GM18498 (cell line): Measurements from ENCODE around the gene CEP131.
"Not testable (repeated sequence)": the region's sequence is repeated elsewhere in the genome, so short reads cannot be mapped to it uniquely, and the experiment has no call there.

Experiments used
- ATAC-seq: cut with Tn5 transposase; IDR thresholded peaks from one replicate; pipeline ENCODE4 v1.9.1; 2021; ENCODE audit warnings: mild to moderate bottlenecking, moderate library complexity; ENCODE audit not compliant: unreplicated experiment

CEP131 gene

DNA sequence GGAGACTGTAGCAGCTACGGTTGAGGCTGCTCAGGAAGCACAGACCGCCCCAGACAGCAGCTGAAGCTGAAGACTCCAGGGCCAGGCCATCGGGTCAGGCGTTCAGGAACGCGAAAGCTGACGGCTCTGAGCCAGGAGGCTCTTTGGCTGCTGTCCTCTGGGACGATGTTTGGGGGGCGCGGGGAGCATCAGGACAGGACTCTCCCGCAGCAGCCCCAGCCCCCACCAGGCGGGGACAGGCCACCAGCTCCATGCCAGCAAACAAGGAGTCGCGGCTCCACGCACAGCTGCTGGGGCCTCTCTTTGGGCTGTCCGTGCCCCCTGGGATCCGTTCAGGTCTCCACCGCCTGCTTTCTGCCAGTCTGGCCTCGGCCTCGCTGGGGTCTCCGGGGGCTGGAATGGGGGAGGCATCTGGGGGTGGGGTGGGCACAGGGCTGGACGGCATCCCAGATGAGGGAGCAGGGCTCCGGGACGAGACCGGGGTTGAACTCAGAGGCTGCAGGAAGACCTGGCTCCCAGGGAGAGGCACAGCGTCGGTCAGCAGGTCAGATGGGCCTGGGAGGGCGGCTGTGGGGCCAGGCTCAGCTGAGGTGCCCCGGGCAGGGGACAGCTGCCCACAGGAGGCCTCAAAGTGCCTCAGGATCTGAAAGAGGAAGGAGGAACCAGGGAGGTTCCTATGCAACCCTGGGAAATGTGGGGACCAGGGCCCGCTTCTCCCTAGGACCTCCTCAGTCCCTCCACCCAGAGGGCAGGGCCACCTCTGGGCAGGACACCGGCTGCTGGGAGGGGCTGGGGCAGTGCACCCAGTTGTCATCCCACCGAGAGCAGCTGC lies 6.3 kb upstream of the CEP131 start:
- no peak for ATAC-seq

DNA sequence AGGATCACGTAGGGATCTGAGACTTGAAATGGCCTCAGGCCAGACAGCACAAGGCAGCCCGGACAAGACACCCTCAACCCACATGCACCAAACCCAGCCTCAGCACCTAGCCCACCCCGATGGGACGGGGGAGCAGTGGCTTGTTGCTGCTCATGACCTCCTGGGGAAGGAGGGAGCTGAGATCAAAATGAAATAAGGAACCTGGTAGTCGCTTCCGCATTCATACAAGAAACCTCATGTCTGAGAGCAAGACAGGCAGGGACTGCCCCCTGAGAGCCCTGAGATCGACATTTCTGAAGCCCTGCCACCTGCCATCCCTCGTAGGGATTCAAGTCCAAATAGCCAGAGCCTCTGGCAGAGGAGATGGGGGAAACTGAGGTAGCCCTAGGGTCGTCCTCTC lies 5.7 kb upstream of the CEP131 start:
- ATAC-seq, result no peak

DNA sequence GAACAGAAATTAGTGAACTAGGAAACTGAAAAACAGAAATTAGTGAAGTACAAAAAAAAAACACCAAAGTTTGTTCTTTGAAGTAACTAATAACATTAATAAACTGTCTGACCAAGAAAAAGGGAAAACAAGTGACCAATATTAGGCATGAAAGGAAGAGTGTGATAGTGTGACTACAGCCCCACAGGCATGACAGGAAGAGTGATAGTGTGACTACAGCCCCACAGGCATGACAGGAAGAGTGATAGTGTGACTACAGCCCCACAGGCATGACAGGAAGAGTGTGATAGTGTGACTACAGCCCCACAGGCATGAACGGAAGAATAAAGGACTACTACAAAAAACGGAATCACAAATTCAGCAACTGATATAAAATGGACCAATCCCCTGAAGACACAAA lies 4.9 kb upstream of the CEP131 start:
- ATAC-seq, result not testable (repeated sequence)

DNA sequence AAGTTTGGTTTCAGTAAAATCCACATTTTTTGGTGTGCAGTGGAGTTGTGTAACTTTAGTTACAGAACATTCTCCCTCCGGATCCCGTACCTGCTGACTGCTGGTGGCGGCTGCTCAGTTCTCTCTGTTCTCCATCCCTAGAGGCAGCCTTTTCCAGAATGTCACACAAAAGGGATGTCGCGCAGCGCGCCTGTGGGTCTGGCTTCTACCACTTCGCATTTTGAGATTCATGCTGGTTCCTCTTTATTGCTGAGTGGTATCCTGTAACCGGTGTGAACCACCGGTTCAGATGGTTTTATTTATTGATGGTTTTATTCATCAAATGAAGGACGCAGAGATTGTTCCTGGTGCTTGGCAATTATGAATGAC lies 981 bp upstream of the CEP131 start:
- ATAC-seq, result no peak

DNA sequence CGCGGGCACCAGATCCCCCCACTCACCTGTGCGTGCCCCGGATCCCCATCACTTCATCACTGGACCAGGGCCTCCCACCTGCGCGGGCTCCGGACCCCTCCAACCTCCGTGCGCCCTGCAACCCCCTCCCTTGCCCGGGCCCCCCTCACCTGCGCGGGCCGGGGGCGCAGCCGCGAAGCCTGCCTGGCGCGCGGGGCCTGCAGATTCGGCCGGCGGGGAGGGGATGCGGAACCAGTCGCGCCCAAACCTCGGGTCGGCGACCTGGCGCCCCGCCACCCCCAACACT lies 202 bp downstream of the CEP131 start:
- ATAC-seq, result no peak

DNA sequence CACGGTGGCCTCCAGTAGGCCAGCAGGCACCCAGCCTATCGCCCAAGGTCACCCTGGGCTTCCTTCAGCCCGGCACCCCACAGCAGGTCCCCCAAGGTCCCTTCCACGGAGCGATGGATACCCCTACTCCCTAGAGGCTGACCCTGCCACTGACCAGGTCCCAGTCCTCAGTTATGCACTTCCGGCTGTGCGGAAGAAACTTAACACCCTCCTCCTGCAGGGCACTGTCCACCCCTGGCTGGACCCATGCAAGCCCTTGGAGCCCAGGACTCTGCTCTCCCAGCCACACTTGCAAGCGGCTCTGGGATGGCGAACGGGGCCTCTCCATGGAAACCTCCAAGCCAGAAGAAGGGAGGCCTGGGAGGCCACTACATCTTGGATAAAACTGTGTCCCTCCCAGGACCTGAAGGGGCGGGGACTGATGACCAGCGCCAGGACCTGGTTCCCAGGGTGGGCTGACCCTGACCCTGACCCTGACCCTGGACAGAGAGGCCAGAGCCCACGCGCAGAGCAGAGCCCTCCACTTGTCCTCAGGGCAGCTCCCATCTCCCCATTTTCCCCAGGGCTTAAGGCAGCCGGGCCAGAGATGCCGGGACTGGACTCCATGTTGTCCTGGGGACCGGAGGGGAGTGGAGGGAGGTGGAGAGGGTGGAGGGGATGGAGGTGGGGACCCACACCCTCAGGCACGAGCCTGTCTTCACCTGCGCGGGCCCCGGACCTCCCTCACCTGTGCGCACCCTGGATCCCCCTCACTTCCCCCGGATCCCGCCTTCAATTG lies 734 bp downstream of the CEP131 start:
- ATAC-seq, result no peak

DNA sequence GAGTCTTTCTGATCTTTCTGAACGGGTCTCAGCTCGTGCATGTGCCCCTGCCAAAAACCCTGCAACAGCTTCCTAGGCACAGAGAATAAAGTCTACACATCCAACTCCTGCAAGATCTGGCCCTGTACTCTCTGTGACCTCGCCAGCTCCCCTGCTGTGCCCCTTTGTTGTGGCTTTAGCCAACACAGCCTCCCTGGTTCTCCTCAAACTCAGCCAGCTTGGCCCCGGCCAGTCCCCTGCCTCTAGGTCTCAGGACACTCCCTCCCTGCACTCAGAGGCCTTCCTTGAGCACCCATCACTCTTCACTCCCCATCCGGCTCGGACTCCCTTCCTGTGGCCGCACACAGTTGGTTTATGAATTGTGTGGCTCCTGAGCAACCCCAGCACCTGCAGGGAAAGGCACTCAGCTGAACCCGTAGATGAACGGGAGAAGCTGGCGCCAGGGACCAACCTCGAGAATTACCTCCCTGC lies 1.4 kb downstream of the CEP131 start:
- ATAC-seq, result no peak

DNA sequence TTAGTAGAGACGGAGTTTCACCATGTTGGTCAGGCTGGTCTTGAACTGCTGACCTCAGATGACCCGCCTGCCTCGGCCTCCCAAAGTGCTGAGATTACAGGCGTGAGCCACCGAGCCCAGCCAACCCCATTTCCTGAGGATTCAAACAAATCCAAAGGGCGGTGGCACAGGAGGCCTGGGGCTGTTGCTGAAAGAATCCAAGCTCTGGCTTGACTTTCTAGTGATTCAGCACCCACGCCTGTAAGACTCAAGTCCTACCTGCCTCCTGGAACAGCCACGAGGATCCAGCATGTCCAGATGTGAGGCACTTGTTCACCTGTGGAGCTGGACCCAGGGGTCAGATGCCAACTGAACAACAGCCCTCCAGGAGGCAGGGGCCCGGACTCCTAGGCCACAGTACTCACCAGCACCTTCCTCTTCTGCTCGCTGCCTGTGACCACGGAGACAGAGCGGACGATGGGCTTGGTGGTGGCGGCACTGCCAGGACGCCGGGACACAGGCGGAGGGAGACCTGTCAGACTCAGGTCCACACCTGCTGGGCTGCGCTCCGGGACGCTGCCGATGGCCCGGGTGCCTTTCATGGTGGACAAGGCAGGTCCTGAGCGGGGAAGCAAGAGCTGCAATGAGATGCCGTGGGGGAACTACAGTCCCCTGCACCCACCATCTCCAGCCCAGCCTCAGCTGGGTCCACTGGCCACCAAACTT lies 3.1 kb downstream of the CEP131 start:
- ATAC-seq, result no peak

DNA sequence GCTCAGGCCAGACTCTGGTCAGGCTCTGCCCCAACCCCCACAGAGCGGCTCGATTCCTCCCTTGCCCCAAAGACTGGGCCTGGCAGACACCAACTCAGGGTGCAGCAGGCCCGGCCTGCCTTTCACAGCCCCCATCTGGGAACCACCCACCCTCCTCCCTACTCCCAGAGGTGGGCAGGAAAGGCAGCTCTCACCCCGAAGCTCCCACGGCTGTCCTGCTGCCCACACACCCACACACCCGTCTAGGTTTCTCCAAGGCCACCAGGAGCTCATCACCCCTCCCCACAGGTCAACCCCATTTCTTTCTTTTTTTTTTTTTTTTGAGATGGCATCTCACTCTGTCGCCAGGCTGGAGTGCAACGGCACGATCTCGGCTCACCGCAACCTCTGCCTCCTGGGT lies 3.8 kb downstream of the CEP131 start:
- no peak for ATAC-seq

DNA sequence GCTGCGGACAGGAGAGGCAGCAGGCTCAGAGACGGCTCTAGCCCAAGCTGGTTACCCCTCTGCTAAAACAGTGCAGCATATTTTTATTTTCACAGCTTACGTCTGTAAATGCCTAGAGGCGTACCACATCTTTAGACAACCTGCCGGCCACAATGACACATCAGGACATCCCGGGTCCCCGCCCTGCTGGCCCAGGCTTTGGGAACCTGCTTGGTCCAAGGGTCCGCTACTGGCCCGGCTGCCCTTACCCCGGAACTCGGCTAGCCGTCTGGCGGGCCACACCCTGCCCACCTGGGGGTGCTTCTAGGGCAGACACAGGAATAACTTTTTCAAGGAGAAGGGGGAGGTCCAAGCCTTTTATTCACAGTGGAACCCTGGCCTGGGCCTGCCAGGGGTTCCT lies 4.3 kb downstream of the CEP131 start:
- no peak for ATAC-seq

DNA sequence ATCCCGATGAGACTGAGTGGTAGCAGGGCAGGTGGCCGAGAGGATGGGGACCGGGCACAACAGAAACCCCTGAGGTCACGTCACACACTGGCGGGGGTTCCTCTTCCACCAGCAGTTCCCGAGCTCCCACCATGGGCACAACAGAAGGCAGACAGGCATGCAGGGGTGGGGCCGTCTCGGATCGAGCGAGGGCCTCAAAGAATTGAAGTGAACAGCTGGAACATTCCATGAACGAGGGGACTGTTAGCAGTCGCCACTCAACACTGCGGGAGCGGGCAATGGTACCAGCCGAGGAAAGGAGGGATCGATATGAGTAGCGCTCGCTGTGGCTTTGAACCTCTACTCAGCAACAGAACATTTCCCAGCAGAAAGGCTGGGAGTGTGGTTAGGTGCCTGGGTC lies 5.3 kb downstream of the CEP131 start:
- ATAC-seq, result no peak

DNA sequence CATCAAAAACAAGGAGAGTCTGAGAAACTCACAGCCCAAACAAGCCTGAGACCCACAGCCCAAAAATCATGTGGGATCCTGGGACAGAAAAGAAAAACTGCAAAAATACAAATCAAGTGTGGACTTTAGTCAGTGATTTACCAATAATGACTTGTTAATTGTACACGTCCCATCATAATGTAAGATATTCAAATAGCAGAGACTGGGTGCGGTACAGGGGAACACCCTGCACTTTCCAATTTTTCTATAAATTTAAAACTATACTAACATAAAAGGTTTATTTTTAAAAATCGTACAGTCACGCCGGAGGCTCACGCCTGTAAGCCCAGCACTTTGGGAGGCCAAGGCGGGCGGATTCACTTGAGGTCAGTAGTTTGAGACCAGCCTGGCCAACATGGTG lies 8.8 kb downstream of the CEP131 start:
- no peak for ATAC-seq

DNA sequence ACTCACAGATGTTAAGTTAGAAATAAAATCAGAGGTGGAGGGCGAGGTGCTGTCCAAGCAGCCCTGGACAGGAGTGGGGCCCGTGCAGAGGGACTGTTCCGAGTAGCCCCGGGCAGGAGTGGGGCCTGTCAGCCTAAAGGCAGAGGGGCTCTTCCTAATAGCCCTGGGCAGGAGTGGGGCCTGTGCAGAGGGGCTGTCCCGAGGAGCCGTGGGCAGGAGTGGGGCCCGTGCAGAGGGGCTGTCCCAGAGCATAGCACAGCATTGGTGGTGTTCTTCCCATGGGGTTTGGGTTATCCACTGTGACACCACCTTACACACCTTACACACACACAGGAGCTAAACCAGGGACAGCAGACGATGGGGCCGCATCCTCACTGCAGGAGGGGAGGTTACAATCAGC lies 10.4 kb downstream of the CEP131 start:
- ATAC-seq, result no peak

DNA sequence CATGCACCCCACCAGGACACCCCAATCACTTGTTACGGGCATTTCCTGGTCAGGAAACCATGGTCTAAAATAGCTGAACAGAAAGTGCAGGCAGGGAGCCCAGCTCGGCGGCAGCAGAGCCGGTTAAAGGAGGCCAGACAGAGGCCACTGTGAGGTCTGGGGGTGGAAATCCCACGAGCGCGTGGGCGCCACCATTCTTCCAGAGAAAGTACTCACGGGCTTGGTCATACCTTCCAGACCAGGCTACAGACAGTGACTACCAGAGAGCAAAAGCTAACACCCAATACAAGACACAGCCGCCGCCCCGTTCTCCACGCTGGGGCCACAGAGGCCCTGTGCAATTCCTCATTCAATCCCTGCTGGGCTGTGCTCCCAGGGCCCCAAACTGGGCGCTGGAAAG lies 11.9 kb downstream of the CEP131 start:
- ATAC-seq, result no peak

DNA sequence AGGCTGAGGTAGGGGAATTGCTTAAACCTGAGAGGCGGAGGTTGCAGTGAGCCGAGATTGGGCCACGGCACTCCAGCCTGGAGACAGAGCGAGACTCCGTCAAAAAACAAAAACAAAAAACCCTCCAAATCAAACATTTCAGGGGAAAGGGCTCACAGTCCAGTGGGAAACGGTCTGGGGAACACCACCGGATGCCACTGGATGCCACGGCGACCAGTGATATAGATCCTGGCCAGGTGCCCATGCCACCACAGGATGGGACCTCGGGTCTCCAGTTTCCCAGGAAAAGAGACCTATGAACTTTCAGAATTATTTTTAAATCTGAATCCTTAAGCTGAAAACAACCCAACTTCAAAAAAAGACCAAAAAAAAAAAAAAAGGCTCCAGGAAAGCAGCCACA lies 12.3 kb downstream of the CEP131 start:
- no peak for ATAC-seq

DNA sequence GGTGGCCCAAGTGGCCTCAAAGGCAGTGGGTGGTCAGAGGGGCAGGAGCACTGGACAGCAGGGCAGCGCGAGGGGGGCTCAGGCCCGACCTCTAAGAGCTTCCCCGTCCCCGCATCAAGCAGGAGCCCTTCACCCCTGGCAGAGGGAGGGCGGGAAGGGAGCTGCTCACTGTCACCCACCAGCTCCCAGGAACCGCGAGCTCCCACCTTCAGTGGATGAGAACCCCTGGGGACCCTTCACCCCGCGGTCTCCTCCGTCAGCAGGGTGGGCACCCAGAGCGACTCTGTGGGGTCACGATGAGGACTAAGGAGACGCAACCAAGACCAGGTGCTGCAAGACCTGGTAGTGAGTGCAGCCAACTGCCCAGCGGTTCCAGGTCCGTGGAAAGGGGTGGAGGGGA lies 13.6 kb downstream of the CEP131 start:
- ATAC-seq, result no peak

DNA sequence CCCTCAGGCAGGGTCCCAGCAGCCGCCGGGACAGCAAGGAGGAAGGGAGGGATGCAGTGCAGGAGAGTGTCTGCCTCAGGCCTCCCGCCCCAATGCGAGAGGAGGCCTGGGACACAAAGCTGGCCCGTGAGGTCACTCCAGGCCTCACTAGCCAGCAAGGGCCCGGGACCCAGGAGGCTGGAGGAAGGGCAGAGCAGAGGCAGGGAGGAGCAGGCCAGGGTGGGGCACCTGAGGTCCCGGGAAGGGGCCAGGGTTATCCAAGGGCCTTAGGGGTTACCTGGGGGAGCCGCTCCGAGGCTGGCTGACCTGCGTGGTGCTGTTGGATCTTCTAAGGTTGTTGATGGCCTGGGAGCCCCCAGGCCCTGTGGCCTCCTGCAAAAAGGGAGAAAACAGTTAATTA lies 14.1 kb downstream of the CEP131 start:
- ATAC-seq, result no peak

DNA sequence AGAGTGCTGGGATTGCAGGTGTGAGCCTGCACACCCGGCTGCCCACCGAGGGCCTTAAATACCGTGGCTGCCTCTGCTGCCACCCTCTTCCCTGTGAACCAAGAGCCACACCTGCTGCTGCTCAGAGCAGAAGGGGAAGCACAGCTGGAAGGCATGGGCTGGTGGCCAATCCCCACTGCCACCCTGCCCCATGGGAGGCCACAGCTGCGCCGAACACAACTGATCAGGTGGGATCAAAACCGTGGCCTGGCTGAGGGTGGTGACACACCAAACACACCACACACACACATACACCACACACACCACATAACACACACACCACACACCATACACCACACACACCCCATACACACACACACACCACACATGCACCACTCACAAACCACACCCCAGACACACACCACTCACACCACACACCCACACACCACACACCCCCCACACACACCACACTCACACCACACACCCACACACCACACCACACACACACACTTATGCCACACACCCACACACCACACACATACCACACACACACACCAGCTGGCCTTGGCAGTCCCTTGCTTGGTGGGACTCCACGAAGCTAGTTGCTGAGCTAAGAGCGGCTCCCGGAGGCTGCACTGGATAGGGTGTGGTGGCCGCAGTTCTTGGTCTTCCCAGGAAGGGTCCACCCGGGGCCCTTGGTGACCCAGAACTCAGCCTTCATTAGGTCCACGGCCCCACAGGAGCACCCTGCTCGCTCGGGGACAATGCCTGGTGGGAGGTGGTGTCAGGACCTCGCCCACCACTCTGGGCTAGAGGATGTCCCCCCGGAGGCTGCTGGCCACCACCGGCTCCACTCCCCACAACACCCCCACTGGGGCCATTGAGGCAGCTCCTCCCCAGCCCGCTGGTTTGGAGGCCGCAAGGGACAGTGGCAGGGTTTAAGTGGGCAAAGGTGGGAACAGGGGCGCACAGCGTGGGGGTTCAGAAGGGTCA lies 14.9 kb downstream of the CEP131 start:
- no peak for ATAC-seq

DNA sequence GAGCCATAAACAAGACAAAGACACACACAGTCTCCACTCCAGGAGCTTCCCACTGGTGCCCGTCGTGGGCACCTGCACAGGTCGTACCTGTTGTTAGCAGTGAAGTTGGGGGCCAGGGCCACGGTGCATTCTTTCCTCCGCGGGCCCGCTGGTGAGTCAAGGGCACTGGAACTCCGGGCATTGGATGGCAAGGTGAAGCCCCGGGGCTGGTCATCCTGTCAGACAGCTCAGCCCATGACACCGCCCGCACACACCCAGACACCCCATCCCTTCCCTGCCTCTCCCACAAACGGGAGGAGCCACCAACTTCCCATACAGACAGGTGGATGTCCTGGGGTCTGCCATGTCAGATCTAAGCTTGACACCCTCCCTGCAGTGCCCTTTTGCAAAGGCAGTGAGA lies 16.1 kb downstream of the CEP131 start:
- no peak for ATAC-seq

DNA sequence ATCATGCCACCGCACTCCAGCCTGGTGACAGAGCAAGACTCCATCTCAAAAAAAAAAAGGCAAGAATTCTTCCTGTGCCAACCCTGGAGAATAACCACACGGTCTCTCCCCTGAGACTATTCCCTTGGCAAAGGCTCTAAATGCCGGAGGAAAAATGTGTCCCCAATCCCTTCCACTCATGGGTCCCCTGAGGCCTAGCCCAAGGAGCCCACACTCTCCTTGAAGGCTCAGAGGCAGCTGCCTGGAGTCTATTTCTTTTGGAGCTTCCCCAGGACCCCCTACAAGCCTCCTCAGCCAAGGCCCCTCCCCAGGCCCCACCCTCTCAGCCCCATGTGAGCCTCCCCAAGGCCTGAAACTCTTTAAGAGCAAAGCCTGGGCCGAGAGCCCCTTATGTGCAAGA lies 16.6 kb downstream of the CEP131 start:
- ATAC-seq, result no peak

DNA sequence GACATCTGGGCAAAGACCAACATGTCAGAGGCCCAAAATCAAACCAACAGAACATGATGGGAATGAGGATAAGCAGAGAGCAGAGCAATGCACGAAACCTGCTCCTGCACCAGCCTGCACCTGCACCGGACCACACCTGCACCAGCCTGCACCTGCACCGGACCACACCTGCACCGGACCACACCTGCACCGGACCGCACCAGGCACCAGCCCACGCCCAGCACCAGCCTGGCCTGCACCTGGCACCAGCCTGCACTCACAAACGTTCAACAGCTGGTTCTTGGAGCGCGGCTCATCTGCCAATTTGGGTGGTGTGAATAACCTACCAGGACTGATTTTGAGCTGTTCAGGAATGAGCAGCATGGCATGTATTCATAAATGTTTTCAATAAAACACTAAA lies 18.2 kb downstream of the CEP131 start:
- ATAC-seq, result no peak
